HG03159 (cell line): ENCODE data around the gene CFAP45.

Source experiments
- ATAC-seq: cut with Tn5 transposase; IDR thresholded peaks from one replicate; pipeline ENCODE4 v1.9.1; 2021; ENCODE audit warnings: mild to moderate bottlenecking, moderate library complexity; ENCODE audit not compliant: unreplicated experiment

The CFAP45 gene

GRCh38 chr1:159937054-159937750, 37.2 kb upstream of the CFAP45 start:
- no peak for ATAC-seq

- ATAC-seq: peak; percentile 59
Measured at GRCh38 chr1:159936273-159936904, 36.4 kb upstream of the CFAP45 start.

GRCh38 chr1:159935719-159936272, 35.8 kb upstream of the CFAP45 start:
- no peak for ATAC-seq

- ATAC-seq: no peak
Measured at GRCh38 chr1:159935305-159935704, 35.3 kb upstream of the CFAP45 start.

- no peak for ATAC-seq
Measured at GRCh38 chr1:159934136-159935039, 34.4 kb upstream of the CFAP45 start.

GRCh38 chr1:159933347-159933746, 33.4 kb upstream of the CFAP45 start:
- no peak for ATAC-seq

GRCh38 chr1:159932296-159933285, 32.6 kb upstream of the CFAP45 start:
- no peak for ATAC-seq

- no peak for ATAC-seq
Measured at GRCh38 chr1:159931795-159932173, 31.8 kb upstream of the CFAP45 start.

- no peak for ATAC-seq
Measured at GRCh38 chr1:159931101-159931794, 31.3 kb upstream of the CFAP45 start.

GRCh38 chr1:159930634-159931033, 30.7 kb upstream of the CFAP45 start:
- no peak for ATAC-seq

GRCh38 chr1:159930216-159930615, 30.3 kb upstream of the CFAP45 start:
- ATAC-seq: no peak

- no peak for ATAC-seq
Measured at GRCh38 chr1:159929155-159930051, 29.4 kb upstream of the CFAP45 start.

- ATAC-seq: no peak
Measured at GRCh38 chr1:159928491-159929050, 28.6 kb upstream of the CFAP45 start.

- ATAC-seq: no peak
Measured at GRCh38 chr1:159927849-159928431, 28.0 kb upstream of the CFAP45 start.

GRCh38 chr1:159927211-159927848, 27.4 kb upstream of the CFAP45 start:
- no peak for ATAC-seq

GRCh38 chr1:159925719-159926078, 25.7 kb upstream of the CFAP45 start:
- peak; percentile 0 for ATAC-seq
